ENCODE results near the gene ERLIN1. TPM values are rescaled to one million over a fixed set of nuclear protein-coding genes. Genes with fewer than 3 reads are reported as not detected.

ERLIN1 gene
- total and polyA plus RNA-seq, 2 experiments from 2014 or later = 7.2 to 20.4 TPM

DNA sequence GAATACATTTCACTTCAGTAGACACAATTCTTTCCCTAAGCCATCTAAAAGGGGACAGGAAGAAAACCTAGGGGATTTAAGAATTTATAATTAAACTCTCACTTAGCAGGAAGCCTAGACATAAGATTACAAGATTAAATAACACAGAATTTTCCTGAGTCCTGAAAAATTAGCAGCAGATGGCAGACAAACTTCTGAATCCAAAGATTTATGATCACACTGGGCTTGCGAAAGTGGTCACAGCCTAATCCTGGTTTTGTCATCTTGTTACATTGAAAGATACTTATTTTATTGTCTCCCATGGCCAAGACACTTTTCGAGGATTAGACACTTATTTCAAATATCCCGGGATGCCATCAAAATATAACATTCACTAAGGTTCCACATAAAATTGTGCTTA is 2.9 kb downstream of the ERLIN1 start:
- ATAC-seq (no peak), DNase-seq (ENCODE audit: low spot score) (no peak)
- H3K79me2 ChIP-seq (replicated peaks; ENCODE audit: insufficient read depth) = peaks cover 29% of the 10 kb centered on the region
- H2AFZ ChIP-seq = no peak overlapping the region
- H4K20me1 ChIP-seq (replicated peaks; ENCODE audit: insufficient read depth) = 0 out of 2 replicates have a peak, but pooled peaks cover 3% of the 10 kb centered on the region
- peaks cover 12% of the 10 kb centered on the region; the same call in 2 of the 3 replicates for H3K4me1 Mint-ChIP-seq
- H3K27me3 ChIP-seq (ENCODE audit: insufficient read depth) = no peaks in the 10 kb centered on the region
- H3K4me2 ChIP-seq = no peak overlapping the region
- H3K4me1 ChIP-seq (ENCODE audit: insufficient read depth) = 0 out of 2 replicates have a peak, but pooled peaks cover 6% of the 10 kb centered on the region
- no peaks in the 10 kb centered on the region for H3K9me2 ChIP-seq (ENCODE audit: insufficient read depth)
- peaks cover 32% of the 10 kb centered on the region for H3K36me3 Mint-ChIP-seq (ENCODE audit: low read depth)
- H3K9me3 Mint-ChIP-seq = peaks cover 9% of the 10 kb centered on the region; the same call in 2 of the 3 replicates
- no peak overlapping the region for H3K27ac ChIP-seq (ENCODE audit: low read depth)
- H3K4me3 ChIP-seq = no peak overlapping the region
- H3K27ac Mint-ChIP-seq = no peak overlapping the region
- no peak for TF ChIP-seq NANOG (IDR thresholded peaks at IDR 0.05; ENCODE audit: borderline replicate concordance)
- no peak for TF ChIP-seq ZNF114 (CRISPR knock-in tag; IDR thresholded peaks at IDR 0.05)
- TF ChIP-seq, protein P1, sequence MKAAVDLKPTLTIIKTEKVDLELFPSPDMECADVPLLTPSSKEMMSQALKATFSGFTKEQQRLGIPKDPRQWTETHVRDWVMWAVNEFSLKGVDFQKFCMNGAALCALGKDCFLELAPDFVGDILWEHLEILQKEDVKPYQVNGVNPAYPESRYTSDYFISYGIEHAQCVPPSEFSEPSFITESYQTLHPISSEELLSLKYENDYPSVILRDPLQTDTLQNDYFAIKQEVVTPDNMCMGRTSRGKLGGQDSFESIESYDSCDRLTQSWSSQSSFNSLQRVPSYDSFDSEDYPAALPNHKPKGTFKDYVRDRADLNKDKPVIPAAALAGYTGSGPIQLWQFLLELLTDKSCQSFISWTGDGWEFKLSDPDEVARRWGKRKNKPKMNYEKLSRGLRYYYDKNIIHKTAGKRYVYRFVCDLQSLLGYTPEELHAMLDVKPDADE (IDR thresholded peaks at IDR 0.05) = no peak
- no peak for TF ChIP-seq STAT1 (IDR thresholded peaks at IDR 0.05; ENCODE audit: unreplicated experiment)
- no peak for TF ChIP-seq EZH2phosphoT487 (IDR thresholded peaks at IDR 0.05; ENCODE audit: unreplicated experiment)
- no peak for TF ChIP-seq JUNB (IDR thresholded peaks at IDR 0.05; ENCODE audit: unreplicated experiment)
- TF ChIP-seq ZNF331 (CRISPR knock-in tag; IDR thresholded peaks at IDR 0.05; ENCODE audit: low read depth) = no peak
- TF ChIP-seq CTCF (conservative IDR thresholded peaks at IDR 0.05; ENCODE audit: low read depth in 2 of 2) = no peak
- no peak for TF ChIP-seq EZH2 (IDR thresholded peaks at IDR 0.05; ENCODE audit: low read depth, unreplicated experiment)
- no peak for TF ChIP-seq POLR2AphosphoS5 (IDR thresholded peaks at IDR 0.05; ENCODE audit: low read depth)
- TF ChIP-seq, protein P2, sequence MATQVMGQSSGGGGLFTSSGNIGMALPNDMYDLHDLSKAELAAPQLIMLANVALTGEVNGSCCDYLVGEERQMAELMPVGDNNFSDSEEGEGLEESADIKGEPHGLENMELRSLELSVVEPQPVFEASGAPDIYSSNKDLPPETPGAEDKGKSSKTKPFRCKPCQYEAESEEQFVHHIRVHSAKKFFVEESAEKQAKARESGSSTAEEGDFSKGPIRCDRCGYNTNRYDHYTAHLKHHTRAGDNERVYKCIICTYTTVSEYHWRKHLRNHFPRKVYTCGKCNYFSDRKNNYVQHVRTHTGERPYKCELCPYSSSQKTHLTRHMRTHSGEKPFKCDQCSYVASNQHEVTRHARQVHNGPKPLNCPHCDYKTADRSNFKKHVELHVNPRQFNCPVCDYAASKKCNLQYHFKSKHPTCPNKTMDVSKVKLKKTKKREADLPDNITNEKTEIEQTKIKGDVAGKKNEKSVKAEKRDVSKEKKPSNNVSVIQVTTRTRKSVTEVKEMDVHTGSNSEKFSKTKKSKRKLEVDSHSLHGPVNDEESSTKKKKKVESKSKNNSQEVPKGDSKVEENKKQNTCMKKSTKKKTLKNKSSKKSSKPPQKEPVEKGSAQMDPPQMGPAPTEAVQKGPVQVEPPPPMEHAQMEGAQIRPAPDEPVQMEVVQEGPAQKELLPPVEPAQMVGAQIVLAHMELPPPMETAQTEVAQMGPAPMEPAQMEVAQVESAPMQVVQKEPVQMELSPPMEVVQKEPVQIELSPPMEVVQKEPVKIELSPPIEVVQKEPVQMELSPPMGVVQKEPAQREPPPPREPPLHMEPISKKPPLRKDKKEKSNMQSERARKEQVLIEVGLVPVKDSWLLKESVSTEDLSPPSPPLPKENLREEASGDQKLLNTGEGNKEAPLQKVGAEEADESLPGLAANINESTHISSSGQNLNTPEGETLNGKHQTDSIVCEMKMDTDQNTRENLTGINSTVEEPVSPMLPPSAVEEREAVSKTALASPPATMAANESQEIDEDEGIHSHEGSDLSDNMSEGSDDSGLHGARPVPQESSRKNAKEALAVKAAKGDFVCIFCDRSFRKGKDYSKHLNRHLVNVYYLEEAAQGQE (IDR thresholded peaks at IDR 0.05; ENCODE audit: unreplicated experiment) = no peak
- no peak for TF ChIP-seq ZNF462 (CRISPR knock-in tag; IDR thresholded peaks at IDR 0.05)
- no peak for TF ChIP-seq CREB1 (CRISPR knock-in tag; IDR thresholded peaks at IDR 0.05; ENCODE audit: low read depth)
- H3K27me3 Mint-ChIP-seq (ENCODE audit: insufficient read depth, low read depth, poor library complexity) = peaks cover 8% of the 10 kb centered on the region
- H3K4me3 Mint-ChIP-seq = no peak overlapping the region
- H3K36me3 ChIP-seq (ENCODE audit: insufficient read depth) = peaks cover 3% of the 10 kb centered on the region; the same call in 1 of the 2 replicates
- no peaks in the 10 kb centered on the region; the same call in 1 of the 2 replicates for H3F3A ChIP-seq (replicated peaks; ENCODE audit: low read depth)
